ENCODE data around the gene PCCA.

- no peak for TF ChIP-seq ZNF274 (IDR thresholded peaks at IDR 0.05; ENCODE audit: low read depth, low read length)
- no peak for TF ChIP-seq YY1 (IDR thresholded peaks at IDR 0.05; ENCODE audit: insufficient read depth, insufficient read length)
Measured at GRCh38 chr13:100473501-100474044, 384.7 kb downstream of the PCCA start.
